ENCODE data around the gene DPY19L1. TPM values are rescaled to one million over a fixed set of nuclear protein-coding genes. Genes with fewer than 3 reads are reported as not detected.
"Not testable (repeated sequence)": the region's sequence is repeated elsewhere in the genome, so short reads cannot be mapped to it uniquely, and the experiment has no call there.

The DPY19L1 gene
- total RNA-seq, 4 donors from 2014 or later: 14.3 to 20.0 (median 19.9) TPM

GRCh38 chr7:34982371-34983019 is 54.8 kb downstream of the DPY19L1 start:
- TF ChIP-seq CTCF (IDR thresholded peaks at IDR 0.05): no peak
- DNase-seq (ENCODE audit: low spot score): no peak
- no peak for ATAC-seq (ENCODE audit: low FRiP score)

GRCh38 chr7:34979124-34979523 is 58.2 kb downstream of the DPY19L1 start:
- not testable (repeated sequence) for DNase-seq (ENCODE audit: low spot score); ATAC-seq (ENCODE audit: low FRiP score)

GRCh38 chr7:34973400-34973760 is 63.9 kb downstream of the DPY19L1 start:
- no peak for TF ChIP-seq CTCF (IDR thresholded peaks at IDR 0.05)

GRCh38 chr7:34972739-34973399 is 64.4 kb downstream of the DPY19L1 start:
- ATAC-seq (ENCODE audit: low FRiP score); DNase-seq (ENCODE audit: low spot score): not testable (repeated sequence)

More at GRCh38 chr7:34973400-34973760, 63.9 kb downstream of the DPY19L1 start:
- no peak for ATAC-seq (ENCODE audit: low FRiP score)
- no peak for DNase-seq (ENCODE audit: low spot score)

GRCh38 chr7:34967818-34968217 is 69.5 kb downstream of the DPY19L1 start:
- ATAC-seq (ENCODE audit: low FRiP score); DNase-seq (ENCODE audit: low spot score): not testable (repeated sequence)

- DNase-seq (ENCODE audit: low spot score): not testable (repeated sequence)
Measured at GRCh38 chr7:34966504-34966903, 70.8 kb downstream of the DPY19L1 start.

GRCh38 chr7:34958021-34958420 is 79.3 kb downstream of the DPY19L1 start:
- no peak for TF ChIP-seq CTCF (IDR thresholded peaks at IDR 0.05)
- no peak for ATAC-seq (ENCODE audit: low FRiP score)
- DNase-seq (ENCODE audit: low spot score): no peak

More at GRCh38 chr7:34966504-34966903, 70.8 kb downstream of the DPY19L1 start:
- ATAC-seq (ENCODE audit: low FRiP score): not testable (repeated sequence)

- ATAC-seq (ENCODE audit: low FRiP score) (no peak), DNase-seq (ENCODE audit: low spot score) (no peak)
- TF ChIP-seq CTCF (IDR thresholded peaks at IDR 0.05): no peak
Measured at GRCh38 chr7:34952822-34953221, 84.5 kb downstream of the DPY19L1 start.

GRCh38 chr7:34949361-34949760 is 87.9 kb downstream of the DPY19L1 start:
- TF ChIP-seq CTCF (IDR thresholded peaks at IDR 0.05): no peak
- ATAC-seq (ENCODE audit: low FRiP score) (no peak), DNase-seq (ENCODE audit: low spot score) (no peak)

GRCh38 chr7:34947427-34947826 is 89.9 kb downstream of the DPY19L1 start:
- not testable (repeated sequence) for ATAC-seq (ENCODE audit: low FRiP score); DNase-seq (ENCODE audit: low spot score)

Measured in omental fat pad (tissue), 4 donors.